IPS-18c (cell line): Measurements from ENCODE around the gene PLCG2.
"Not testable (repeated sequence)": the region's sequence is repeated elsewhere in the genome, so short reads cannot be mapped to it uniquely, and the experiment has no call there.

Experiments
- H3K4me3 ChIP-seq: 2 replicates; pipeline ENCODE4 v1.7.0; 2013; ENCODE audit warnings: low read depth, mild to moderate bottlenecking, low read length, moderate library complexity; ENCODE audit not compliant: insufficient read depth
- H3K9me3 ChIP-seq: one replicate; pipeline ENCODE4 v1.6.1; 2013; ENCODE audit warnings: mild to moderate bottlenecking, low read length, moderate library complexity; ENCODE audit not compliant: control insufficient read depth, insufficient read depth

PLCG2 gene

DNA sequence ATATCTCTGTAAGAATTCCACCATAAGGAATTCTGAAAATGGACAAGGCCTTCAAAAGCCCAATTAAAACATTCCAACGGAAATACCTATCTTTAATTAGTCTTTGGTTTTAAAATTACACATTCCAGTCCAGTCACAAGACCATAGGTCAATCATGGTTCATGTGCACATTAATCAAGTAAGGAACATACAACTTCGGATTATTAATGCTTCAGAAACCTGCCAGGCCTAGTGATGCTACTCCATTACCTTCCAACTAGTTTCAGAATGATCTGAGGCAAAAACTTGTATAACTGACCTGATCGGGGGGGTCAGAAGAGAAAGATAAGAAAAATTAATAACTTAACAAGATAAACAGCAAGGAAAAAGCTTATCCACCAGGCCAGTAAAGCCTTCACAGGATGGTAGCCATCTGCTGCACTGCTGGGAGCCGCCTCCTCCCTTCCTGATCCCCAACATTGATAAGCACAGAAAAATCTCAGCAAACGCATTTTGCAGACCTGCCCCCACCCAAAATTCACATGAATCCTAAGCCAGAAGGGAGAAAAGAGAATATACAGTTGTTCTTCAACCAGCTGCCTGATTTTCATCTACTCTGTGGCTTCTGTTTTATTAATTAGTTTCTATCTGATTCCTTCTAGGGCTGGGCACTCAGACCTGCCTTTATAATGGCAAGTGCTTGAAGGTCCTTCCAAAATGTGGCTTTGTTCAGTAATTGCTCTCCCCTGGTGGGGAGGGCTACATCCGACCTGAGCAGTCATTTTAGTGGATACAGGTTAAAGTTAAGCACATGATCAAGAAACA is 226.1 kb downstream of the PLCG2 start:
- Histone ChIP-seq H3K9me3 (peaks cover 17% of the 10 kb centered on the region), H3K4me3 (no peak overlapping the region)

DNA sequence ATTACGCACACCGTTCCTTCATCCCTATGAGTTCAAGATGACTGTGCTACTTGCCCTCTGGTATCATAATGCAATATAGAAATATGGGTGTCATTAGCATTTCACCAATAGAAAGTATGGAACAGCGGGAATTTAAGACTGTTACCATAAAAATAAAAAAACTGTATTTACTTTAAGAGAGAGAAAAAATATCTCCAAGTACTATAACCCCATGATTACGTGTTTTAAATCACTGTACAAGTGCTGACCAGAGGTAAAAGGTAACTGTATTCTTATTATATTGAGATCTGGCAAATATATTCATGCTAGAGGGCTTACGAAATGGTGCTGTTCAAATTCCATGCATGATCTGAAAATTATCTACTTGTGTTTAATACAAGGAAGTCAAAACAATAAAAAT is 226.9 kb downstream of the PLCG2 start:
- H3K9me3 ChIP-seq = peaks cover 17% of the 10 kb centered on the region
- H3K4me3 ChIP-seq = no peak overlapping the region

DNA sequence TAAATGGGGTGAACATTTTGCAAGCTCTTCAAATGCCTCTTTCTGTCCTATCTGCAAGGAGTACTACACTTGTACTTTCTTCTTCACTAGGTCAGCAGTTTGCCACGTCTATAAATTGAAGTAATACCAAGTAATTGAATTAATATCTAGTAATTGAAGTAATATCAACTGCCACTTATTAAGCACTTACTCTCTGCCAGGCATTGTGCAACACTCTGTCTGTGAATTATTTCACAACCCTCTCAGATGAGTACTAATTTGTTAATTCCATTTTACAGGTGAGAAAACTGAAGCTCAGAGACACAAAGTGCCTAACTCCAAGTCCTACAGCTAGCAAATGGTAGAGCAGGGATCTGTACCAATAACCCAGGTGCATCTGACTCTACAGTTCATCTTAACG is 228.1 kb downstream of the PLCG2 start:
- Histone ChIP-seq H3K9me3 (peaks cover 17% of the 10 kb centered on the region), H3K4me3 (no peak overlapping the region)

DNA sequence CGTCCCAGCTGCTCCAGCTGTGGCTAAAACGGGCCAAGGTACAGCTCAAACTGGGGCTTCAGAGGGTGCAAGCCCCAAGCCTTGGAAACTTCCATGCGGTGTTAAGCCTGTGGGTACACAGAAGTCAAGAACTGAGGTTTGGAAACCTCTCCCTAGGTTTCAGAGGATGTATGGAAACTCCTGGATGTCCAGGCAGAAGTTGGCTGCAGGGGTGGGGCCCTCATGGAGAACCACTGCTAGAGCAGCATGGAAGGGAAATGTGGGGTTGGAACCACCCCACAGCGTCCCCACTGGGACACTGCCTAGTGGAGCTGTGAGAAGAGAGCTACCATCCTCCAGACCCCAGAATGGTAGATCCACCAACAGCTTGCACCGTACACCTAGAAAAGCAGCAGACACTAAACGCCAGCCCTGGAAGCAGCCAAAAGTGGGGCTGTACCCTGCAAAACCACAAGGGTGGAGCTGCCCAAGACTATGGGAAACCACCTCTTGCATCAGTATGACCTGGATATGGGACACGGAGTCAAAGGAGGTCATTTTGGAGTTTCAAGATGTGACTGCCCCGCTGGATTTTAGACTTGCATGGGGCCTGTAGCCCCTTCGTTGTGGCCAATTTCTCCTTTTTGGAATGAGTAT is 230.0 kb downstream of the PLCG2 start:
- peaks cover 17% of the 10 kb centered on the region for H3K9me3 ChIP-seq
- H3K4me3 ChIP-seq = no peak overlapping the region; the same call in 1 of the 2 replicates

DNA sequence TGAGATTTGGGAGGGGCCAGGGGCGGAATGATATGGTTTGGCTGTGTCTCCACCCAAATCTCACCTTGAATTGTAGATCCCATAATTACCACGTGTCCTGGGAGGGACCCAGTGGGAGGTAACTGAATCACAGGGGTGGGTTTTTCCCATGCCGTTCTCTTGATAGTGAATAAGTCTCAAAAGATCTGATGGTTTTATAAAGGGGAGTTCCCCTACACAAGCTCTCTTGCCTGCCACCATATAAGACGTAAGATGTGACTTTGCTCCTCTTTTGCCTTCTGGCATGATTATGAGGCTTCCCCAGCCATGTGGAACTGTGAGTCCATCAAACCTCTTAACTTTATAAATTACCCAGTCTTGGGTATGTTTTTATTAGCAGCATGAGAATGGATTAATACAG is 230.7 kb downstream of the PLCG2 start:
- peaks cover 17% of the 10 kb centered on the region for H3K9me3 ChIP-seq
- H3K4me3 ChIP-seq = not testable (repeated sequence)

DNA sequence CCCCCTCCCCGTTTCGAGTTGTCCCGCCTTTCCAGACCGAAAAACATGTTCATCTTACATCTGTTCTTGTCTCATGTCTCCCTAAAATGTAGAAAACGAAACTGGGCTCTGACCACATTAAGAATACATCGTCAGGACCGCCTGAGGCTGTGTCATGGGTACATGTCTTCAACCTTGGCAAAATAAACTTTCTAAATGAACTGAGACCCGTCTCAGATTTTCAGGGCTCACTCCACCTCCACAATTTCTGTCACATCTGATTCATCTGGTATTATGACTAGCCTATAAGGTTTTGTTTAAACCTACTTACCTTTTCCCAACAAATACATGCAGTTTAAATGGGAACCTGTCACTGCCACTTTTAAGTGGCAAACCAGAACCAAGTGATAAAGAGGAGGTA is 231.6 kb downstream of the PLCG2 start:
- H3K9me3 ChIP-seq = peaks cover 17% of the 10 kb centered on the region
- H3K4me3 ChIP-seq = no peak overlapping the region

DNA sequence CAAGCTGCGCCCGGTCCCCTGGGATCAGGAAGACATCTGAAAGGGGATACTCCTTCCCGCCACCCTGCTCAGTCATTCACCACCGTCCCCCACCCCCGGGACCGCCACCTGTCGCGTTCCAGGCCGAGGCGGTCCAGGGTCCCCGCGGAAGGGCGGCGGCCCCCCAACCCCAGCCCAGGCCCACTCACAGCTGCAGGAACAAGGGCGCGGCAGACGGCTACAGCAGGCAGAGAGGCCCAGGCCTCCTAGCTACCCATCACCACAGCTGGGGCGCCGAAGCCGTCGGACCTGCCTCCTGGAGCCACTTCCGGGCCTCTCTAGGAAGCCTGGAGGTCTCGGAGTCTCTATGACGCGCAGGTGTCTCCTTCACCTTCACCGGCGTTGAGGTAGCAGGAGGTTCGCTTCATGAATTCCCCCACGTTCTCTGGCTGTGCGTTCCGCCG is 232.1 kb downstream of the PLCG2 start, which contains the start of gene SDR42E1:
SDR42E1 (minus strand) TSS at position 272 of the 443 bp plus-strand sequence. CDS start 10,612 bp downstream, outside the sequence.
- peaks cover 17% of the 10 kb centered on the region for H3K9me3 ChIP-seq
- no peak within 1 kb of the TSS for H3K4me3 ChIP-seq
